Fibroblast of skin of abdomen (primary cell): ENCODE results near the gene TP73.

Experiments used
- DNase-seq: peaks from one replicate; pipeline ENCODE4 v3.0.0-alpha.2; 2013

TP73 gene

GRCh38 chr1:3673381-3674099 lies 21.2 kb downstream of the TP73 start:
- DNase-seq: no peak

- DNase-seq: no peak
Measured at GRCh38 chr1:3674100-3675094, 22.1 kb downstream of the TP73 start.

- DNase-seq: no peak
Measured at GRCh38 chr1:3675436-3675835, 23.1 kb downstream of the TP73 start.

GRCh38 chr1:3676581-3677470 lies 24.5 kb downstream of the TP73 start:
- DNase-seq: no peak

- no peak for DNase-seq
Measured at GRCh38 chr1:3677484-3677883, 25.2 kb downstream of the TP73 start.

- no peak for DNase-seq
Measured at GRCh38 chr1:3678361-3679097, 26.2 kb downstream of the TP73 start.

- DNase-seq: no peak
Measured at GRCh38 chr1:3679098-3679555, 26.8 kb downstream of the TP73 start.

GRCh38 chr1:3679799-3680453 lies 27.6 kb downstream of the TP73 start:
- DNase-seq: no peak

- no peak for DNase-seq
Measured at GRCh38 chr1:3680488-3681230, 28.3 kb downstream of the TP73 start.

- no peak for DNase-seq
Measured at GRCh38 chr1:3681231-3681897, 29.0 kb downstream of the TP73 start.

GRCh38 chr1:3681898-3682806 lies 29.8 kb downstream of the TP73 start:
- no peak for DNase-seq

- no peak for DNase-seq
Measured at GRCh38 chr1:3683197-3683596, 30.9 kb downstream of the TP73 start.

GRCh38 chr1:3683992-3684391 lies 31.7 kb downstream of the TP73 start:
- no peak for DNase-seq

- no peak for DNase-seq
Measured at GRCh38 chr1:3685222-3685621, 32.9 kb downstream of the TP73 start.

GRCh38 chr1:3685906-3686305 lies 33.6 kb downstream of the TP73 start:
- no peak for DNase-seq

GRCh38 chr1:3687504-3687903 lies 35.2 kb downstream of the TP73 start:
- no peak for DNase-seq

- no peak for DNase-seq
Measured at GRCh38 chr1:3688356-3689137, 36.2 kb downstream of the TP73 start.
